Lung (tissue), 12 donors: Measurements from ENCODE around the gene RABGAP1L. TPM values are rescaled to one million over a fixed set of nuclear protein-coding genes. Genes with fewer than 3 reads are reported as not detected.

Experiments
- ATAC-seq: fragments of 200-7000 bp; cut with Tn5 transposase; one replicate; pipeline ENCODE4 v1.9.1; 2020; ENCODE audit warnings: moderate number of reproducible peaks; ENCODE audit not compliant: insufficient read depth, low FRiP score
- DNase-seq, 3 donors: peaks; one replicate each; pipeline ENCODE4 v3.0.0-alpha.2; 2013 to 2017
- H3K27ac ChIP-seq, 2 donors: one replicate each; pipeline ENCODE4 v1.5.1; 2013; ENCODE audit warnings: mild to moderate bottlenecking in 2 of 2, moderate library complexity in 2 of 2, control low read depth in 1 of 2, inconsistent platforms in 1 of 2, low read depth in 1 of 2, low read length in 1 of 2
- H3K27me3 ChIP-seq, 3 donors: one replicate each; pipeline ENCODE4 v1.5.1; 2013; ENCODE audit warnings: low read length in 2 of 3; ENCODE audit not compliant: control insufficient read depth in 3 of 3, insufficient read depth in 3 of 3
- H3K36me3 ChIP-seq, 4 donors: one replicate each; pipeline ENCODE4 v1.5.1; 2013; ENCODE audit warnings: low read length in 4 of 4, mild to moderate bottlenecking in 1 of 4, moderate library complexity in 1 of 4; ENCODE audit not compliant: control insufficient read depth in 4 of 4, insufficient read depth in 4 of 4
- H3K4me1 ChIP-seq, 5 donors: one replicate each; pipeline ENCODE4 v1.5.1; 2013; ENCODE audit warnings: low read length in 5 of 5, mild to moderate bottlenecking in 2 of 5, moderate library complexity in 1 of 5; ENCODE audit not compliant: control insufficient read depth in 5 of 5, insufficient read depth in 5 of 5
- H3K4me3 ChIP-seq: one replicate; pipeline ENCODE4 v1.5.1; 2013; ENCODE audit warnings: mild to moderate bottlenecking, control low read depth, moderate library complexity
- H3K9ac ChIP-seq, 2 donors: one replicate each; pipeline ENCODE4 v1.5.1; 2013; ENCODE audit warnings: low read length in 2 of 2, control low read depth in 1 of 2; ENCODE audit not compliant: insufficient read depth in 1 of 2
- H3K9me3 ChIP-seq, 4 donors: one replicate each; pipeline ENCODE4 v1.5.1; 2013; ENCODE audit warnings: low read length in 3 of 4, mild to moderate bottlenecking in 1 of 4, moderate library complexity in 1 of 4; ENCODE audit not compliant: control insufficient read depth in 4 of 4, insufficient read depth in 3 of 4
- CTCF ChIP-seq: IDR thresholded peaks from 2 replicates; pipeline ENCODE4 v1.5.1; 2012; ENCODE audit warnings: mild to moderate bottlenecking; ENCODE audit errors: control extremely low read depth, extremely low read depth
- WGBS, 2 donors: extraction: QIAGEN DNeasy Blood & Tissue Kit; methylation state at CpG; one replicate each; pipeline ENCODE4 v1.1.7; 2013; 5-methylcytosine and 5-hydroxymethylcytosine counted together
- polyA plus RNA-seq, 2 donors: library from polyadenylated mRNA; stranded (reverse); fragments of 200-250 nt; gene quantifications; one replicate each; pipeline ENCODE4 v1.2.1, GENCODE V29; 2013
- total RNA-seq, 2 donors: library from RNA; depleted of rRNA in 1 of 2; stranded (reverse); fragments of >200 nt in 1 of 2; gene quantifications; one replicate each; pipeline ENCODE4 v1.2.1, GENCODE V29; 2014 to 2021
- donor health status: control.
- donor health status: control.
- donor health status: Bipolar disorder and iron deficiency.
- donor health status: healthy.
- donor health status: DM: yes; HTN: yes; CAD: no.

RABGAP1L gene
- total and polyA plus RNA-seq, 4 donors, result 16.0 to 123 (median 44.5) TPM

- H3K27ac ChIP-seq, result no peak overlapping the region
- DNase-seq (no peak), ATAC-seq (no peak)
- no peaks in the 10 kb centered on the region for H3K27me3 ChIP-seq
- H3K36me3 ChIP-seq, result no peaks in the 10 kb centered on the region
- WGBS, 2 donors, result 96 to 98% methylated on average over 5 of the region's 5 CpGs
- no peak for TF ChIP-seq CTCF
- peaks cover 0 to 6% (median 0%) of the 10 kb centered on the region in 5 donors for H3K4me1 ChIP-seq
- peaks cover 0 to 4% (median 0%) of the 10 kb centered on the region in 4 donors for H3K9me3 ChIP-seq
- H3K9ac ChIP-seq, result no peak overlapping the region
- H3K4me3 ChIP-seq, result no peak overlapping the region
Observed at GRCh38 chr1:174209347-174210187, 50.2 kb downstream of the RABGAP1L start.

GRCh38 chr1:174211486-174211885 is 52.2 kb downstream of the RABGAP1L start:
- Histone ChIP-seq H3K36me3 (no peaks in the 10 kb centered on the region), H3K27ac (no peak overlapping the region), H3K9me3 (peaks cover 0 to 4% (median 0%) of the 10 kb centered on the region in 4 donors), H3K4me3 (no peak overlapping the region), H3K4me1 (peaks cover 0 to 3% (median 0%) of the 10 kb centered on the region in 5 donors), H3K9ac (no peak overlapping the region), H3K27me3 (no peaks in the 10 kb centered on the region)
- ATAC-seq (no peak), DNase-seq (no peak)
- no peak for TF ChIP-seq CTCF

GRCh38 chr1:174215766-174216165 is 56.4 kb downstream of the RABGAP1L start:
- H3K27me3 ChIP-seq, result no peaks in the 10 kb centered on the region
- no peaks in the 10 kb centered on the region for H3K36me3 ChIP-seq
- no peak for TF ChIP-seq CTCF
- no peak overlapping the region for H3K9ac ChIP-seq
- H3K4me1 ChIP-seq, result peaks cover 0 to 2% (median 0%) of the 10 kb centered on the region in 5 donors
- H3K9me3 ChIP-seq, result peaks cover 0 to 4% (median 0%) of the 10 kb centered on the region in 4 donors
- ATAC-seq (no peak), DNase-seq (no peak)
- no peak overlapping the region for H3K27ac ChIP-seq
- WGBS, 2 donors, result 91% methylated on average over 2 of the region's 2 CpGs
- no peak overlapping the region for H3K4me3 ChIP-seq
